Adrenal gland (tissue), 12 donors: Measurements from ENCODE around the gene CEP72. TPM values are rescaled to one million over a fixed set of nuclear protein-coding genes. Genes with fewer than 3 reads are reported as not detected.
"Not testable (repeated sequence)": the region's sequence is repeated elsewhere in the genome, so short reads cannot be mapped to it uniquely, and the experiment has no call there.

Experiments used
- DNase-seq, 7 donors: peaks; one replicate each; pipeline ENCODE4 v3.0.0-alpha.2; 2019 to 2020
- H3K27ac ChIP-seq, 5 donors: fragments of 200-600 bp; sonication (generic) in 4 of 5; 1 replicate in 3 of 5; 2 replicates in 2 of 5; pipeline versions ENCODE4 v1.5.1 to v1.8.0; 2016 to 2020; ENCODE audit warnings: mild to moderate bottlenecking in 1 of 5
- H3K27me3 ChIP-seq: fragments of 200-600 bp; 2 replicates; pipeline ENCODE4 v1.8.0; 2021
- H3K36me3 ChIP-seq, 2 donors: fragments of 200-600 bp; replicated peaks in 1 of 2; 1 replicate in 1 of 2; 2 replicates in 1 of 2; pipeline versions ENCODE4 v1.5.1 to v1.8.0; 2018 to 2022
- H3K4me1 ChIP-seq, 2 donors: fragments of 200-600 bp; replicated peaks in 1 of 2; 1 replicate in 1 of 2; 2 replicates in 1 of 2; pipeline versions ENCODE4 v1.5.1 to v1.8.0; 2018 to 2021
- H3K4me3 ChIP-seq, 4 donors: fragments of 200-600 bp; sonication (generic) in 3 of 4; one replicate each; pipeline ENCODE4 v1.5.1; 2016 to 2018
- H3K9me3 ChIP-seq, 3 donors: fragments of 200-600 bp; sonication (generic) in 1 of 3; replicated peaks in 1 of 3; 1 replicate in 2 of 3; 2 replicates in 1 of 3; pipeline versions ENCODE4 v1.5.1 to v1.8.0; 2016 to 2021
- POLR2A ChIP-seq, 2 donors: fragments of 450-650 bp; IDR thresholded peaks; one replicate each; pipeline ENCODE4 v1.6.1; 2017; ENCODE audit warnings: antibody characterized with exemption in 2 of 2, mild to moderate bottlenecking in 2 of 2, moderate library complexity in 1 of 2
- WGBS, 4 donors: extraction: QIAGEN DNeasy Blood & Tissue Kit in 2 of 4; methylation state at CpG; one replicate each; pipeline versions ENCODE4 v1.1.5 to v1.1.7; 2013 to 2017; 5-methylcytosine and 5-hydroxymethylcytosine counted together
- intact Hi-C, 2 donors: fragments of 100-400 bp; cut with DNase I; formaldehyde crosslinking; loops; one replicate each; pipeline versions ENCODE4 v1.14.1 to v1.15.0; 2022 to 2023
- polyA plus RNA-seq, 3 donors: library from polyadenylated mRNA; stranded (reverse); fragments of 200-250 nt in 2 of 3; fragments of 350-450 nt in 1 of 3; fragmentation: Illumina TruSeq in 1 of 3; extraction: RNeasy Lipid Tissue Mini Kit (QIAGEN cat#74804) in 1 of 3; gene quantifications; one replicate each; pipeline ENCODE4 v1.2.3, GENCODE V29; 2013 to 2014
- total RNA-seq, 9 donors: library from RNA; depleted of rRNA in 4 of 9; stranded (reverse); fragments of >200 nt in 4 of 9; fragments of 120-200 nt in 1 of 9; fragmentation: NEBNext Ultra II Directional in 1 of 9; extraction: Animal tissue kit (Norgen Biotek cat#: 25700) in 1 of 9; gene quantifications; one replicate each; pipeline versions ENCODE4 v1.1.0 to v1.2.4, GENCODE V29; 2013 to 2023
- TF ChIP-seq, protein P1 (sequence below), 6 experiments: fragments of 450-650 bp in 4 of 6; fragments of 200-600 bp in 2 of 6; sonication (generic) in 1 of 6; IDR thresholded peaks; 1 replicate in 5 of 6; 2 replicates in 1 of 6; pipeline versions ENCODE4 v1.5.1 to v1.8.0; 2016 to 2021; ENCODE audit warnings: antibody characterized with exemption in 6 of 6, mild to moderate bottlenecking in 2 of 6, moderate library complexity in 1 of 6
- donor health status: healthy with polysubstance abuse.
- donor health status: Bipolar disorder and iron deficiency.
- donor health status: DM: yes; HTN: yes; CAD: no.
- donor health status: DM: no; HTN: no; CAD: no.
- donor health status: DM: no; HTN: no; CAD: no.
- donor health status: DM: yes; HTN: yes; CAD: no.

CEP72 gene
- total and polyA plus RNA-seq, 12 donors, result 0.36 to 7.8 (median 2.5) TPM

GRCh38 chr5:602466-603035, 9.6 kb upstream of the CEP72 start:
- WGBS, 4 donors, result 72 to 91% (median 82%) methylated on average over 4 to 17 of the region's 17 CpGs
- H3K27ac ChIP-seq, result no peak overlapping the region
- H3K4me3 ChIP-seq, result no peak overlapping the region
- peak in 1 of 7 donors; percentile 18 for DNase-seq
- H3K27me3 ChIP-seq, result peaks cover 7% of the 10 kb centered on the region
- TF ChIP-seq, protein P1, sequence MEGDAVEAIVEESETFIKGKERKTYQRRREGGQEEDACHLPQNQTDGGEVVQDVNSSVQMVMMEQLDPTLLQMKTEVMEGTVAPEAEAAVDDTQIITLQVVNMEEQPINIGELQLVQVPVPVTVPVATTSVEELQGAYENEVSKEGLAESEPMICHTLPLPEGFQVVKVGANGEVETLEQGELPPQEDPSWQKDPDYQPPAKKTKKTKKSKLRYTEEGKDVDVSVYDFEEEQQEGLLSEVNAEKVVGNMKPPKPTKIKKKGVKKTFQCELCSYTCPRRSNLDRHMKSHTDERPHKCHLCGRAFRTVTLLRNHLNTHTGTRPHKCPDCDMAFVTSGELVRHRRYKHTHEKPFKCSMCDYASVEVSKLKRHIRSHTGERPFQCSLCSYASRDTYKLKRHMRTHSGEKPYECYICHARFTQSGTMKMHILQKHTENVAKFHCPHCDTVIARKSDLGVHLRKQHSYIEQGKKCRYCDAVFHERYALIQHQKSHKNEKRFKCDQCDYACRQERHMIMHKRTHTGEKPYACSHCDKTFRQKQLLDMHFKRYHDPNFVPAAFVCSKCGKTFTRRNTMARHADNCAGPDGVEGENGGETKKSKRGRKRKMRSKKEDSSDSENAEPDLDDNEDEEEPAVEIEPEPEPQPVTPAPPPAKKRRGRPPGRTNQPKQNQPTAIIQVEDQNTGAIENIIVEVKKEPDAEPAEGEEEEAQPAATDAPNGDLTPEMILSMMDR (IDR thresholded peaks at IDR 0.05), result no peak
- TF ChIP-seq POLR2A (IDR thresholded peaks at IDR 0.05), result no peak
- intact Hi-C loops, result no loop called here
- H3K9me3 ChIP-seq, result no peaks in the 10 kb centered on the region
- no peaks in the 10 kb centered on the region for H3K4me1 ChIP-seq
- no peaks in the 10 kb centered on the region for H3K36me3 ChIP-seq

DNA sequence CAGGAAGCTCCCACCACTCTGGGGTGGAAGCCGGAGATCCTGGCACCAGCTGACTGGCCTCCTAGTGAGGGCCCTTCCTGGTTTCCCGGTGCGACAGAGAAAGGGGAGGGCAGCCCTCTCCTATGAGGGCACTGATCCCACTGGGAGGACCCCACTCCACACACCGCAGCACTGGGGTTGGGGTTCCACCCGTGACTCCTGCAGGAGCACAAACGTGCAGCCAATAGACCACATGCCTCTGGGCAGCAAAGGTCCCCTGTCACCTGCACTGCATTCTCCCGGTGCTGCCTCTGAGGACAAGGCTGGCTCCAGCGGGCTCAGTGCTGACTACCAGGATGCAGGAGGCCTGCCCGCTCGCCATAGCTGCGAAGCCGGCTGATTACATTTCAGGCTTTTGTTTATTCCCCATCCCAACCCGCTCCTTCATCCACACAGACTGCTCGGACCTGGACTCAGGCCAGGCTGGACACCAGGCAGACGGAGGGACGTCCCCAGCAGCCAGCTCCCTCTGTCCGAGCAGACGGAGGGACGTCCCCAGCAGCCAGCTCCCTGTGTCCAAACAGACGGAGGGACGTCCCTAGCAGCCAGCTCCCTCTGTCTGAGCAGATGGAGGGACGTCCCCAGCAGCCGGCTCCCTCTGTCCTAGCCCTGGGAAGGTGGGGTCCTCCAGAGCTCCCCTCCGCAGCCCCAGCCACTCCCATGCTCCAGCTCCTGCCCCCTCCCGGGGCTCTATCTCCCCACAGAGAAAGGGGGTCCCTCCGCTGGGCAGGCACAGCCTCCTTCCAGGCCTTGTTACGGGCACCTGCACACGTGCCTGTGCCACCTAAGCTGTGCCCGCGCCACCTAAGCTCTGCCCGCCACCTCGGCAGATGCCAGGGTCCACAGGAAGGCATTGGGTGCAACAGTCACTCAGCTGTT, 8.8 kb upstream of the CEP72 start:
- H3K4me1 ChIP-seq, result no peaks in the 10 kb centered on the region
- H3K27ac ChIP-seq, result no peak overlapping the region
- H3K9me3 ChIP-seq, result no peaks in the 10 kb centered on the region
- DNase-seq, result no peak
- TF ChIP-seq POLR2A (IDR thresholded peaks at IDR 0.05), result no peak
- TF ChIP-seq, protein P1 (IDR thresholded peaks at IDR 0.05), result no peak
- H3K4me3 ChIP-seq, result no peak overlapping the region
- H3K27me3 ChIP-seq, result peaks cover 7% of the 10 kb centered on the region
- WGBS, 4 donors, result 73 to 88% (median 80%) methylated on average over 11 to 32 of the region's 32 CpGs
- intact Hi-C loops, result no loop called here
- H3K36me3 ChIP-seq, result no peaks in the 10 kb centered on the region

GRCh38 chr5:604391-604831, 7.7 kb upstream of the CEP72 start:
- DNase-seq, result no peak
- H3K4me3 ChIP-seq, result no peak overlapping the region
- no peak overlapping the region for H3K27ac ChIP-seq
- intact Hi-C loops, result no loop called here
- 69 to 79% (median 77%) methylated on average over 5 to 12 of the region's 12 CpGs for WGBS, 4 donors
- no peaks in the 10 kb centered on the region for H3K4me1 ChIP-seq
- H3K27me3 ChIP-seq, result peaks cover 7% of the 10 kb centered on the region
- H3K36me3 ChIP-seq, result no peaks in the 10 kb centered on the region
- no peaks in the 10 kb centered on the region for H3K9me3 ChIP-seq
- TF ChIP-seq, protein P1 (IDR thresholded peaks at IDR 0.05), result no peak

GRCh38 chr5:605090-605489, 7.0 kb upstream of the CEP72 start:
- H3K27me3 ChIP-seq, H3K9me3 ChIP-seq, H3K4me1 ChIP-seq, H3K27ac ChIP-seq, DNase-seq, H3K36me3 ChIP-seq, H3K4me3 ChIP-seq, intact Hi-C loops: not testable (repeated sequence)
- WGBS, 4 donors, result 86 to 92% (median 88%) methylated on average over 4 to 6 of the region's 6 CpGs
